ENCODE measurements around the gene SMCO4. TPM values are rescaled to one million over a fixed set of nuclear protein-coding genes. Genes with fewer than 3 reads are reported as not detected.
"Not testable (repeated sequence)": the region's sequence is repeated elsewhere in the genome, so short reads cannot be mapped to it uniquely, and the experiment has no call there.

SMCO4 gene
- total RNA-seq, 1 donor from 2014 or later, result 19.6 TPM

GRCh38 chr11:93560199-93560932 is 17.2 kb upstream of the SMCO4 start:
- DNase-seq, result no peak

- no peak for DNase-seq
Observed at GRCh38 chr11:93559681-93560080, 16.5 kb upstream of the SMCO4 start.

- no peak for DNase-seq
Observed at GRCh38 chr11:93552874-93553273, 9.7 kb upstream of the SMCO4 start.

GRCh38 chr11:93549976-93550375 is 6.8 kb upstream of the SMCO4 start:
- no peak for DNase-seq

- DNase-seq, result no peak
Observed at GRCh38 chr11:93548679-93549319, 5.6 kb upstream of the SMCO4 start.

GRCh38 chr11:93547773-93548172 is 4.6 kb upstream of the SMCO4 start:
- DNase-seq, result no peak

- no peak for DNase-seq
Observed at GRCh38 chr11:93547028-93547427, 3.8 kb upstream of the SMCO4 start.

GRCh38 chr11:93545566-93545965 is 2.4 kb upstream of the SMCO4 start:
- no peak for DNase-seq

- DNase-seq, result peak; percentile 47
Observed at GRCh38 chr11:93542811-93543229, 371 bp downstream of the SMCO4 start.

- DNase-seq, result peak; percentile 57
Observed at GRCh38 chr11:93541884-93542810, 1.0 kb downstream of the SMCO4 start.

GRCh38 chr11:93540896-93541553 is 2.2 kb downstream of the SMCO4 start:
- DNase-seq, result no peak

- no peak for DNase-seq
Observed at GRCh38 chr11:93540337-93540736, 2.9 kb downstream of the SMCO4 start.

- DNase-seq, result no peak
Observed at GRCh38 chr11:93537767-93538261, 5.4 kb downstream of the SMCO4 start.

- DNase-seq, result peak; percentile 61
Observed at GRCh38 chr11:93537049-93537448, 6.1 kb downstream of the SMCO4 start.

- no peak for DNase-seq
Observed at GRCh38 chr11:93536101-93536861, 6.9 kb downstream of the SMCO4 start.

GRCh38 chr11:93535578-93535977 is 7.6 kb downstream of the SMCO4 start:
- DNase-seq, result not testable (repeated sequence)

GRCh38 chr11:93532806-93533205 is 10.4 kb downstream of the SMCO4 start:
- DNase-seq, result no peak

- DNase-seq, result no peak
Observed at GRCh38 chr11:93532281-93532789, 10.9 kb downstream of the SMCO4 start.

GRCh38 chr11:93530468-93530826 is 12.7 kb downstream of the SMCO4 start:
- DNase-seq, result no peak

GRCh38 chr11:93529707-93530467 is 13.3 kb downstream of the SMCO4 start:
- DNase-seq, result no peak

Measured in tongue (tissue), 2 donors.